ENCODE data around the gene ARHGAP19.

The ARHGAP19 gene

DNA sequence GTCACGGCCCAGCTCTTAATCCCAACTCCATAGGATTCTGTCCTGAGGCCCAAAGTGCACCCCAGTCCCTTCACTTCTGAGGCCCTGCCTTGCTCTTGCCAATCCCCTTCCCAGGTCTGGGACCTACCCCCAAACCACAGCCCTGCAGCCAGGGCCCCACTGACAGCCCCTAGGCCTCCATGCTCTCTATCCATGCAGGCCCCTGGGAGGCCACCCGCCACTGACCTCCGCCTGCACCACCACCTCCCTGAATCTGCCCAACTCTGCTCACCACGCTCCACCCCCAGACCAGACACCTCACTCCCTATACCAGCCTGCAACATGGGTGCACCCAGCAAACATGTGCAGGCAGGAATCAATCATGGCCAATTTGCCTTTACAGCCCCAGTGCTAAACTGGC, 116.9 kb downstream of the ARHGAP19 start:
- peaks cover 25% of the 10 kb centered on the region; the same call in 1 of the 2 replicates for H3K27me3 ChIP-seq (ENCODE audit: insufficient read depth, low read length)
- H3K4me3 ChIP-seq (ENCODE audit: low read length) = no peak overlapping the region
- H3K36me3 ChIP-seq (ENCODE audit: insufficient read depth, low read length) = no peaks in the 10 kb centered on the region
- H3K9ac ChIP-seq (ENCODE audit: low read depth, low read length) = no peak overlapping the region
- H3K9me3 ChIP-seq (ENCODE audit: insufficient read depth, low read depth, low read length) = no peaks in the 10 kb centered on the region
- 95% methylated on average over 4 of the region's 4 CpGs for WGBS
- no peaks in the 10 kb centered on the region for H3K4me1 ChIP-seq (ENCODE audit: insufficient read depth, low read length)
- H3K27ac ChIP-seq (ENCODE audit: low read depth, low read length) = no peak overlapping the region

DNA sequence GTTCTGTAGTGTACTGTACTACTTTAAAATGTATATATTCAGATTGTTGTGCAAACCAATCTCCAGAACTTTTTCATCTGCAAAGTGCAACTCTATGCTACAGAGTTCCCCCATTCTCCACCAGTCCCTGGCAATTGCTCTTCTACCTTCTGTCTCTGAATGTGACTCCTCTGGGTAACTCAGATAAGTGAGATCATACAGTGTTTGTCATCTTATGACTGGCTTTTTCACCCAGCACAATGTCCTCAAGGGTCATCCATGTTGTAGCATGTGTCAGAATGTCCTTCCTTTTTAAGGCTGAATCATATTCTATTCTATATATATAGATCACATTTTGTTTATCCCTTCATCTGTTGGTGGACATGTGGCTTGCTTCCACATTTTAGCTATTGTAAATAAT, 117.5 kb downstream of the ARHGAP19 start:
- Histone ChIP-seq H3K4me1 (ENCODE audit: insufficient read depth, low read length) (no peaks in the 10 kb centered on the region), H3K27me3 (ENCODE audit: insufficient read depth, low read length) (peaks cover 24% of the 10 kb centered on the region; the same call in 1 of the 2 replicates), H3K4me3 (ENCODE audit: low read length) (no peak overlapping the region), H3K9me3 (ENCODE audit: insufficient read depth, low read depth, low read length) (no peaks in the 10 kb centered on the region), H3K27ac (ENCODE audit: low read depth, low read length) (no peak overlapping the region), H3K36me3 (ENCODE audit: insufficient read depth, low read length) (no peaks in the 10 kb centered on the region), H3K9ac (ENCODE audit: low read depth, low read length) (no peak overlapping the region)

DNA sequence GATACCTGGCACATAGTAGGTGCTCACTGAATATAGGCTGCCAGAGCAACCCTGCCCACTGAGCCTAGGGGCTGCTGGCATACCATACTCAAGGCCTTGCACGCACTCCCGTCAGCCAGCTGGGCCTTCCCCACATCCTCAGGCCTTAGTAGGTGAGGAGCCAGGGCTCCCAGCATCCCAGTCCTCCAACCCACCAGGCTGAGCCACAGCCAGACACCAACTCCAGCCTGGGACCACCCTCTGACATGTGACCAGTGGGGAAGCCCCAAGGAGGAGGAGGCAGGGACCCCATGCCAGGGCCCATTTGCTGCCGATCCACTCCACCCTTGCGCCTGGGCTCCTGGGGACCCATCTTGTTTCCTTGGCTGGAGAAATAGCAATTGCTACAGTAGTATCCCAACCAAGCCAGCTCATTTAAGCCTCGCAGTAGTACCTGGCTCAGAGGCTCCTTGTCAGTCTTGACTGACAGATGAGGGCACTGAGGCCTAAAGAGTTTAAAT, 118.1 kb downstream of the ARHGAP19 start:
- Histone ChIP-seq H3K4me3 (ENCODE audit: low read length) (no peak overlapping the region), H3K4me1 (ENCODE audit: insufficient read depth, low read length) (no peaks in the 10 kb centered on the region), H3K27me3 (ENCODE audit: insufficient read depth, low read length) (peaks cover 22% of the 10 kb centered on the region; the same call in 1 of the 2 replicates), H3K9me3 (ENCODE audit: insufficient read depth, low read depth, low read length) (no peaks in the 10 kb centered on the region), H3K9ac (ENCODE audit: low read depth, low read length) (no peak overlapping the region), H3K36me3 (ENCODE audit: insufficient read depth, low read length) (no peaks in the 10 kb centered on the region), H3K27ac (ENCODE audit: low read depth, low read length) (no peak overlapping the region)
- WGBS = 94% methylated on average over 5 of the region's 5 CpGs

DNA sequence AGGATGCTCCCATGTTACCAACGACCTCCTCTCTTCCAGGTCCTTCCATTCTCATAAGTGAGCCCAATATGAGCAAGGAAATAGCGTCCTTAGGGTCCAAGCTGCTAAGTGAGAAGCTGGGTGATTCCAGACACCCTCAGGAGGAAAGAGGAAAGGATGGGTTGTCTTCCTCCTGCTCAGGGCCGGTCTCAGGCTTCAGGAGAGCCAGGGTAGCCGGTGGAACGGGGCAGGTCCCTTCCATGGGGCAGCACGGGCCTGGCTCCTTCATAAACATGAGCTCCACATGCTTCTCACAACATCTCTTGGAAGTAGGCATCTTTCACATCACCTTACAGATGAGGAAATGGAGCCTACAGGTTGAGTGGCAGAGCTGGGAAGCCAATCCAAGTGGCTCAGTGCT, 119.4 kb downstream of the ARHGAP19 start:
- WGBS = 88% methylated on average over 5 of the region's 6 CpGs
- H3K4me1 ChIP-seq (ENCODE audit: insufficient read depth, low read length) = no peaks in the 10 kb centered on the region
- no peak overlapping the region for H3K27ac ChIP-seq (ENCODE audit: low read depth, low read length)
- no peak overlapping the region for H3K9ac ChIP-seq (ENCODE audit: low read depth, low read length)
- H3K27me3 ChIP-seq (ENCODE audit: insufficient read depth, low read length) = peaks cover 10% of the 10 kb centered on the region; the same call in 1 of the 2 replicates
- no peaks in the 10 kb centered on the region for H3K9me3 ChIP-seq (ENCODE audit: insufficient read depth, low read depth, low read length)
- H3K36me3 ChIP-seq (ENCODE audit: insufficient read depth, low read length) = no peaks in the 10 kb centered on the region
- H3K4me3 ChIP-seq (ENCODE audit: low read length) = no peak overlapping the region

Data from HUES64 (cell line).